GM18951 (cell line): ENCODE results near the gene NEAT1.

Source experiments
- POLR2A ChIP-seq: IDR thresholded peaks from 4 replicates; pipeline ENCODE4 v1.6.1; 2011; ENCODE audit warnings: mild to moderate bottlenecking; ENCODE audit not compliant: insufficient read length, insufficient read depth; ENCODE audit errors: extremely low read depth
- in situ Hi-C: fragments of 300-500 bp; cut with MboI; formaldehyde crosslinking; loops from one replicate; pipeline ENCODE4 v1.12.0; 2022; ENCODE audit warnings: low sequenced_read_pairs, mixed read lengths, inconsistent platforms; ENCODE audit not compliant: unreplicated experiment

Gene NEAT1

DNA sequence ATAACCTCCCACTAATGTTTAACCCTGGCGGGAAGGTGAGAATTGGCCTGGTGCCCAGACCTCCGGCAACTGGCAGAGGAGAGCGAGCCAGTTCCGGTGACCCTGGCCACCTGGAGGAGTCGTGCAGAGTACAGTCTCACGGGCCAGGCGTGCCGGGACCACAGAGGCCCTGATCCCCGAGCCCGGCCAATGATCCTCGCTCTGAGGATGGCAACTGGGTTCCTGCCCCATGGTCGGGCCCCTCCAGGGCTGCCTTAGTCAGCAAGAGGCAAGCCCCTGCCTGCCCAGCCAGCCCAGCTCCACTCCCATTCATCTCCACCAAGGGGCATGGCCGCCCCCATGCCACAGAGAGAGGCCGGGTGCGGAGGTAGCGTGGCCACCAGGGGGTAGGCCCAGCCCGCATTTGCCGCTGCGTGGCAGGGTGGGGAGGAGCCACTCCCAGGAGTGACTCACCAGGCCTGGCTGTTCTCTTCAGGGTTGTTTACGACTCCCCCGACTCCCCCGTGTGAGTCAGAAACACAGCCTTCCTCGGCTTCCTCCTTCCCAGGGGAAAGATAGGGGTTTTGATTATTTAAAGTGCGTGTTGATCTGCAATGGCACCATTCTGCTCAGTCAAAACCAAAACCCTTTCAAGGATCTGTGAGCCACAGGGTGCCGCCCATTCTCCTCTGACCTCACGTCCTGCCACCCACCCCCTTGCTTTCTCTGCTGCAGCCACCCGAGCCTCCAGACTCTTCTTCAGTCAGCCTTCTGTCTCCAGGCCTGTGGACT lies 40.4 kb upstream of the NEAT1 start, which contains the start of gene SLC25A45:
Gene SLC25A45, minus strand, starts transcription at position 614 of the 771 bp plus-strand sequence. CDS start 695 bp downstream, outside the sequence.
- peak; percentile 84 for TF ChIP-seq POLR2A
- in situ Hi-C loops, result no loop called here

DNA sequence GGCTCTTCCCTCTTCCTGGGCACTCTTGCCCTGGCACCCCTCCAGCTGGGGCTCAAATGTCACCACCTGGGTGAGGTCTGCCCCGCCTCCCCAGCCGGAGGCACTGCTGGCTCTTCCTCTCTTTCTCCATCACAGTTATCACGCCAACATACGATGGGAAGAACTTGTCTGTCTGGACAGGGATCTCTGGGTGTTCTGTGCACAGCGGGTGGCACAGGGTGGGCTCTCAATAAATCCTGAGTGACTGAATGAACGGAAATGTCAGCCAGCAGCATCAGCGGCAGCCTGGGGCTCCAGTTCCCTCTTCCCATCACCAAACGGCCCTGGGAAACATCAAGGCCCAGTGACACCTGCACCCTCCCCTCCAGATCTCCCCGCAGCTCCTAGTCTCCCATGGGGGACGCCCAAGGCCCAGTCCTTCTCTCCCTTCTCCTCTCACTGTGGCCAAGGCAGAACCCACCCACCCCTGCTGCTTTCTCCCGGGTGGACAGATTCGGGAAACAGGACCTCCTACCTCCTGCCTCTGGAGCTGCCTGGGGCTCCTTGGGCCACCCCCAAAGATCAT lies 39.7 kb upstream of the NEAT1 start:
- in situ Hi-C loops, result no loop called here
- no peak for TF ChIP-seq POLR2A

DNA sequence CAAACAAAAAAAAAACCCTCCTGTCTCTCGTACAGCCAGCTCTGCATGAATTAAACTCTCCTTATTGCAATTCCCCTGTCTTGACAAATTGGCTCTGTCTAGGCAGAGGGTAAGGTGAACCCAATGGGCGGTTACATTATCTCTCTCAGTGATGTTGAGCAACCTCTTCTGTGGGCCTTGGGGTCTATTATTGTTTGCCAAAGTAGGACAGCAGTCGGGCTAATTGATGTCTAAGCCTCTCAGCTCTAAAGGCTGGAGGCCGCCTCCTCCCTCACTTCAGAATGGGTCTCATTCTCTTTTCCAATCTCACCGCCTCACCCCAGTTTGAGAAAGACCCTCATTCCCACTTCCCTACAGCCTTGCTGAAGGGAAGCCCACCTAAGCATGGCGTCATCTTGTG lies 38.8 kb upstream of the NEAT1 start:
- in situ Hi-C loops, result no loop called here

GRCh38 chr11:65384301-65384889 lies 38.2 kb upstream of the NEAT1 start:
- in situ Hi-C loops, result no loop called here

More for the DNA sequence above, 38.8 kb upstream of the NEAT1 start:
- TF ChIP-seq POLR2A, result no peak

GRCh38 chr11:65386307-65387140 lies 36.1 kb upstream of the NEAT1 start, which contains the start of gene FRMD8:
FRMD8 (plus strand) TSS chr11:65386637; CDS start chr11:65387037, 400 bp downstream.
- TF ChIP-seq POLR2A, result peak; percentile 88

More at GRCh38 chr11:65384301-65384889, 38.2 kb upstream of the NEAT1 start:
- TF ChIP-seq POLR2A, result no peak

GRCh38 chr11:65388731-65389130 lies 33.9 kb upstream of the NEAT1 start:
- in situ Hi-C loops, result no loop called here
- no peak for TF ChIP-seq POLR2A

More at GRCh38 chr11:65386307-65387140, 36.1 kb upstream of the NEAT1 start, which contains the start of gene FRMD8:
- in situ Hi-C loops, result no loop called here

DNA sequence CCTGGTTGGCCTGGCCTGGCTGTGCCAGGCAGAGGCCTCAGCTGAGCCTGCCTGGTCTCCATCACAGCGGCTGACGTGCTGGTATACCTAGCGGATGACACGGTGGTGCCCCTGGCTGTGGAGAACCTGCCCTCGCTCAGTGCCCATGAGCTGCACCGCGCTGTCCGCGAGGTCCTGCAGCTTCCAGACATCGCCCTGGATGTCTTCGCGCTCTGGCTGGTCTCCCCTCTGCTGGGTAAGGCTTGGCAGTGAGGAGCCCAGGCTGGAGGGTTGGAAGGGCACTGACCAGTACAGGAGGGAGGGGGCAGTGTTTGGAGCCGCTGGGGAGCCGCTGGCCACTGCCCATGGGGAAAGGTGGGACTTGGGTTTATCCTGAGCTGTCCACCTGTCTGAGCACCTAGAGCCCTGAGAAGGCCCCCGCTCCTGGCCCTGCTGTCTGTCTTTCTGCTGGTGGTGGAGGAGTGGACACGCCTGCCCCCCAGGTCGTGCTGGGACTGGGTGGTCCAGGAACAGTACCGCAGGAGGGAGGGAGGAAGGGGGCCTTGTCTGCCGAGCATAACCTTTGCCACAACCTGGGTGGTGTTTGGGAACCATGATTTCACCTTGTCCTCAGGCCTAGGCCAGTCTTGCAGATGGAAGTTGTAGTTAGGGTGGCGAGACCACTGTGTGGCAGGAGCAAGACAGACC lies 33.2 kb upstream of the NEAT1 start:
- TF ChIP-seq POLR2A, result no peak
- in situ Hi-C loops, result no loop called here

DNA sequence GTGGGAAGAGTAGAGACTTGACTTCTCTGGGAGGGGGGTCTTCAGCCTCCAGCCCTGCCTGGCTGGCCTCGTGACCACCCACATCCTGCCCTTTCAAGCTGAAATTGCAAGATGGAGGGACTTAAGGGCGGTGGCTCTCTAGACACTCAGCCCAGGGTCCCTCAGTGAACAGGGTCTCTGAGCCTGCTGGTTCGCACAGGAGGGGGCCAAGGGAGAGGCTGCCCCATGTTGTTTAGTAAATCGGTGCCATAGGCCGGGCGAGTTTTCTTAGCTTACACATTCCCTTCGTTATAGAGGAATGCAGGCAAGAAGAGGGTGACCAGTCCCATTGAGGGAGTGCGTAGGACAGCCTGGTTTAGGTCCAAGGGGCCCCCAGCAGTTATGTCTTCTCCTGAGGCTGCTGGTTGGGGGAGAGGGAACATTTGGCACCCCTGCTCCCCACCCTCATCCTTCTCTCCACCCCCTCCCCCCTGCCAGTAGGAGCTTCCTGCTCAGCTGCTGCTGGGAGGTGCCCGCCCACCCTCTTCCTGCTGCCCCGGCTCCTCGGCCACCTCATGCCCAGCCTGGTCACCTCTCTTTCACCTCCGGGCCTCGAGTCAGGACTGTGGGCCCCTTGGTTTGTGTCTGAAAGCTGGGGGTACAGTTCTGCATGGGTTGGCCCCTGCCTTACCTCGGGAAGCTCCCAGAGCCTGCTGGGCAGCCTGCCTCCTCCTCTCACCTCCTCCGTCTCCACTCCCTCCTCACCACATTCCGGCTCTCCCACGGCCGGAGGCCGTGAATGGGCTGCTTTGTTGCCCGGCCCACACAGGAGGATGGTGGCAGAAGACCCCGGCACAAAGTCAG lies 32.3 kb upstream of the NEAT1 start:
- no peak for TF ChIP-seq POLR2A
- in situ Hi-C loops, result no loop called here

DNA sequence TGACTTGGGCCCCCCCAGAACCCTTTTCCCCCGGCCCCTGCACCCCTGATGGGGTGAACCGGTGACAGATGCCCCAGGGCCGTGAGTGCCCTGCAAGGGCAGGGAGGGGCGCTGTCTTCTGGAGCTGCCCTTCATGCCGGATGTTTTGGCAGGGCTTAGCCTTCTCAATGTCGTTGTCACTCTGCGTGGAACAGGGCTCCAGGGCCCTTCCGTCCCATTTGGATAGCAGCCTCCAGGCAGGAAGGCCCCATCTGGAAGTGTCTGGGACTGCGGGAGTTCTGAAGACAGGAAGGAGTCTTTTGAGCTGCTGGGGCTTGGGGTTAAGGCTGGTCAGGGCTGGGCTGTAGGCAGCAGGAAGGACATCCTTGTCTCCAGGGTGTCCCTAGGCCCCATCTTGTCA lies 31.6 kb upstream of the NEAT1 start:
- TF ChIP-seq POLR2A, result no peak
- in situ Hi-C loops, result no loop called here

- in situ Hi-C loops, result no loop called here
- no peak for TF ChIP-seq POLR2A
These were observed 30.3 kb upstream of the NEAT1 start for GRCh38 chr11:65392186-65392829.

- TF ChIP-seq POLR2A, result no peak
These were observed 29.7 kb upstream of the NEAT1 start for GRCh38 chr11:65392899-65393298.

More at GRCh38 chr11:65392899-65393298, 29.7 kb upstream of the NEAT1 start:
- in situ Hi-C loops, result no loop called here
